ENCODE measurements around the gene TESK1. TPM values are rescaled to one million over a fixed set of nuclear protein-coding genes. Genes with fewer than 3 reads are reported as not detected.
"Not testable (repeated sequence)": the region's sequence is repeated elsewhere in the genome, so short reads cannot be mapped to it uniquely, and the experiment has no call there.

TESK1 gene
- total RNA-seq, 1 donor from 2014 or later, result 19.4 TPM

DNA sequence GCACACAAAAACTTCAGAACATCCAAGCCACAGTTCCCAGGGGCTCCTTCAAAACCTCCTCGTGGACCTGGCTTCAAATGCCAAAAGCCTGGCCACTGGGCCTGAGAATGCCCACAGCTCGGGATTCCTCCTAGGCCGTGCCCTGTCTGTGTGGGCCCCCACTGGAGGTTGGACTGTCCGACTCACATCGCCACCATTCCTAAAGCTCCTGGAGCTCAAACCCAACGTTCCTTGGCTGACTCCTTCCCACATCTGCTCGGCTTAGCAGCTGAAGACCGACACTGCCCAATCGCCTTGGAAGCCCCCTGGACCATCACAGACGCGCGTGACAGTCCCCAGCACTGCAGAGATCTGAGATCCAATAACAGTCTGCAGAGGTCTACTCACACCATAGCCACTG is 38.0 kb downstream of the TESK1 start:
- DNase-seq (ENCODE audit: extremely low read depth, low read depth, low spot score), result no peak

DNA sequence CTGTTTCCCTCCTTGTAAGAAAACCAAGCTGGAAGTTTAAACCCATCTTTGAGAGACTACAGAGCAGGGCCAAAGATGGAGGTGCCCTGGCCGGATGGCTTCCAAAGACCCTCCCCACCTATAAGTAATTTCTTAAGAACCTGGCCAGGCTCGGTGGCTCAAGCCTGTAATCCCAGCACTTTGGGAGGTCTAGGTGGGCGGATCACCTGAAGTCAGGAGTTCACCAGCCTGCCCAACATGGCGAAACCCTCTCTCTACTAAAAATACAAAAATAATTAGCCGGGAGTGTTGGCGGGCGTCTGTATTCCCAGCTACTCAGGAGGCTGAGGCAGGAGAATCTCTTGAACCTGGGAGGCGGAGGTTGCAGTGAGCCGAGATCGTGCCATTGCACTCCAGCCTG is 40.7 kb downstream of the TESK1 start:
- DNase-seq (ENCODE audit: extremely low read depth, low read depth, low spot score), result not testable (repeated sequence)

DNA sequence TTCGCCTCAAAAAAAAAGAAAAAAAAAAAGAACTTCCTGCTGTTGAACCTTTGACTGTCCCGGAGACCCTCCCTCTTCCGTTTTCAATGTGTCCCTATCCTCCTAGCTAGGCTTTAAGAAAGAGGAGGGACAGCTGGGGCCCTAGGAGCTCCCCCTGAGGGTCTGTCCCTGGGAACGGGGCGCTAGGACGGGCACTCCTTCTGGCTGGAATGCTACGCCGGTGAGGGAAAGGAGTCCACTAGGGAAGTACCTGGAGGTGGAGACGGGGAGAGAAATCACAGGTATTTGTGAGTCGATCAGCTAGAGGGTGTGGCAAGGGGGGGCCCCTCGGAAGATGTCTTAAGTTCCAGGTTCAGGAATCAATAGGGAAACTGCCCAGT is 41.1 kb downstream of the TESK1 start:
- DNase-seq (ENCODE audit: extremely low read depth, low read depth, low spot score), result no peak

DNA sequence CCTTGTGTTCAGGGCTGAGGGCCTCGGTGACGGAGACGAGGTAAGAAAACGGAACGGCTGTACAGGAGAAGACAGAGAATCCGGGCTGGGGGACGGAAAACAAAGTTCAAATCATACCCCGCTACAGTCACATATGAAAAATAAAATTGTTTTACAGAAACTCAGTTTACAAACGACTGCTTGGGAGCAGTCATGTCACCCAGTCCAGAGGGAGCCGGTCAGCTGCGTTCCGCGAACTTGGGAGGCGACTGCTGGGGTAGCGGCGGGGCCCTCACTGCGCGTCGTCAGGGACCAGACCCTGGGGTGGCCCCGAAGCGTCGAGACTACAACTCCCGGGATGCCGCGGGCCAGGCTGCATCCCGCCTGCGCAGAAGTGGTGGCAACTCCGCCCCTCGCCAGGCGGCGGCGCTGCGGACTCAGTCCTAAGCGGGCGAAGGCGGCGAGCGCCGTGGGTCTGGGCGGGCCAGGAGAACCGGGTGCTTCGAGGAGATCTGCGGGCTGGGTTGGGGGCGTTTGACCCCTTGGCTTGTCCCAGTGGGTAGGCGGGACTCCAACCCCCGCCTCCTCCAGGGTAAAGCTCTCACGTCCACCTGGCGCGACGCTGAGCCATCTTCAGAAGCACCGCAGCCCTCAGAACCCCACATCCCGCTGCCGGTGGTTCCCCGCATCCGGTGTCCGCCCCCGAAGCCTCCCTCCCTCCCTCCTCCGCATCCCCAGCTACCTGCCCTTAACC is 41.6 kb downstream of the TESK1 start:
- DNase-seq (ENCODE audit: extremely low read depth, low read depth, low spot score), result no peak

DNA sequence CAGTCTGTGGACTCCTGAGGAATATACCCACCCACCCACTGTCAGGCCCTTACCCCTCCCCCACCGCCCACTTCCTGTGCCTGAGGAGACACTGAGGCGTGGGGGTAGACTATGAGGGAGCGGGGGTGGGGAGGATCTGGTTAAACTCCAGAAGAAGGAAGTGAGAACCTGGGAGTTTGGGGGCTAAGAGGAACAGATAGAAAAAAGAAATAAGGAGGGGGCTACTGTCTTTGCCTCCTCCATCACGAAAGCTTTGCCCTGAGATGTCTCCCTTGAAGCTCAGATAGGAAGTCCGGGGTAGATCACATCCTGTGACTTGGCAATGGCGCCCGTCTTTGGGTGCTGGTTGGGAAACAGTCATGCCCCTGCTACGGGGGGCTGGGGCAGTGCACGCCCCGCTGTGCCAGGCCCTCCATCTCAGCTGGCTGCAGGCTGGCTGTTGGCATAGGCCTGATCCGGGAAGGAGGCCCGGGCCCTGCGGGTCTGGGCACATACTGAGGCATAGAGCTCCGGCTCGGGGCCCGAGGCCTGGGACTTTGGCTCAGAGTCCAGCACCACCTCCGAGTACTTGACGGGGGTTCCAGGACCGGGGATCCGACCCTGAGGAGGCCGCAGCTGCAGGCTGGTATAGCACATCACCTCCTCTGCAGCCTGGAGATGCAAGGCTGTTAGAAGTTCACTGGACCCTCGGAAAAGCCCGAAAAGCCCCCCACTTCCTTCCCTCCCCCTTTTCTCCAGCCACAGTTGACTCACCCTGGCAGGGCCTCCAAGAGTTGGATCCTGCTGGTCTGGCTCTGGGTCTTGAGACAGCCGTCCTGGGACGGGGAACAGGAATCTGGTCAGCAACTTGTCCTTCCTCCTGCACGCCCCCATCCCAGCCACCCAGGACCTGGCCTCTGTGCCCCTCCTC is 44.6 kb downstream of the TESK1 start:
- no peak for DNase-seq (ENCODE audit: extremely low read depth, low read depth, low spot score)

DNA sequence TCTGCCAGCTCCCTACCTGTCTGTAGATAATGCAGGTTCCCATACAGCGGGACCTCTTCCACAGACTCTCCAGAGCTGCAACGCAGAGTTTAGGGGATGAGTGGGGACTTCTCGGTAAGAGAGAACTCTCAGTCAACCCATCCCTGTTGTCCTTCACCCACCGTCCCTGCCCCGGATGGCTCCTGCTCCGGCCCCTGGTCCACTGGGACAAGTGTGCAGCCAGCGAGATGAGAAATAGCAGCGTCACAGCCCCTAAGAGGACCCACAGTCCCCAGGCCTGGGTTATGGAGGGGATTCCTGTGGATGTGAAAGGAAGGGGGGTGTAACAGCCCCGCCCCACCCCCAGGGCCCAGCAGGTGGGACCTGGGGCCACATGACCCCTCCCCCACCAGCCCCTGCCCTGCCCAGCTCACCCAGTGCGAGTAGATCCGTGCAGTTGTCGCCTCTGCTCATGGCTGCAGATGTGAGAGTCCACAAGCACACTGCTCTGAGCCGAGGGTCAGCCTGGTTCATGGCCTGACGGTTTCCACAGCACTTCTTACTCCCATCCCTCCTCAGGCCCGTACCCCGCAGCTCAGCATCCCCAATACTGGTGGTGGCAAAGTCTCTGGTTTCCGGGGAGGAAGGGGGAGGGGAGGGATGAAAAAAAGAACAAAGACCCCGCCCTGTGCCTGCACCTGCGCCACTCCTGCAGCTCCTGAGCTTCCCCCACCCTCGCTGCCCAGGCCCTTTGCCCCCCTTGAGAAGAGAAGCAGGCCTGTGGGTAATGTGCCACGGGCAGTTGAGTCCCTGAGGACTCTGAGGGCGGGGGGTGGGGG is 45.5 kb downstream of the TESK1 start, which contains the start of gene SIT1:
SIT1 (minus strand) TSS at position 591 of the 818 bp plus-strand sequence; CDS start at position 513, 78 bp downstream.
- DNase-seq (ENCODE audit: extremely low read depth, low read depth, low spot score), result no peak

DNA sequence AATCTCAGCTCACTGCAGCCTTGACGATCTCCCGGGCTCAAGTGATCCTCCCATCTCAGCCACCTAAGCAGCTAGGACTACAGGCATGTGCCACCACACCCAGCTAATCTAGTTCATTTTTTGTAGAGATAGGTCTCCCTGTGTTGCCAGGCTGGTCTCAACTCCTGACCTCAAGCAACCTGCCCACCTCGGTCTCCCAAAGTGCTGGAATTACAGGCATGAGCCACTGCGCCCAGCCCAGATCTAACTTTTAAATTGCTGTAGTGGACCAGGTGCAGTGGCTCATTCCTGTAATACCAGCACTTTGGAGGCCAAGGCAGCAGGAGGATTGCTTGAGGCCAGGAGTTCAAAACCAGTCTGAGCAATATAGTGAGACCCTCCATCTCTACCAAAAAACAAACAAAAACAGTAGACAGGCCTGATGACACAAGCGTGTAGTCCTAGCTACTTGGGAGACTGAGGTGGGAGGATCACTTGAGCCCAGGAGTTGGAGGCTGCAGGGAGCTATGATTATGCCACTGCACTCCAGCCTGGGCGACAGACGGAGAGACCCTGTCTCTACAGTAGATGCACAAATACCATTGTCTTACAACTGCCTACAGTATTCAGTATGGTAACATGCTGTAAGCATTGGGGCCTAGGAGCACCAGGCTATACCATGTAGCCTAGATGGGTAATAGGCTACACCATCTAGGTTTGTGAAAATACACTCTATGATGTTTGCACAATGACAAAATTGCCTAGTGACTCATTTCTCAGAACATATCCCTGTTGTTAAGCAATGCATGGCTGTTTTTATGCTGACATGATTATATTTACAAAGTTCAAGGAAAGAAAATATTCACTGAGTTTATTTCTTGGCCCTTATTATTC is 47.1 kb downstream of the TESK1 start:
- DNase-seq (ENCODE audit: extremely low read depth, low read depth, low spot score), result no peak

DNA sequence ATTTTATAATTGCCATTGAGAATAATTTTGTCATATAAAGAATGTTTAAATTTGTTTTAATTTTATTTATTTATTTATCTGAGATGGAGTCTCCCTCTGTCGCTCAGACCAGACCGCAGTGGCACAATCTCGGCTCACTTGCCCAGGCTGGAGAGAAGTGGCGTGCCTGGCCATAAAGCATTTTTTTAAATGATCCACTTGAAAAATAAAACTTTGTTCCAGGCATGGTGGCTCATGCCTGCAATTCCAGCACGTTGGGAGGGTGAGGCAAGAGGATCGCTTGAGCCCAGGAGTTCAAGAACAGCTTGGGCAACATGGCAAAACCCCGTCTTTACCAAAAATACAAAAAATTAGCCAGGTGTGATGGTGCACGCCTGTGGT is 47.8 kb downstream of the TESK1 start:
- no peak for DNase-seq (ENCODE audit: extremely low read depth, low read depth, low spot score)

DNA sequence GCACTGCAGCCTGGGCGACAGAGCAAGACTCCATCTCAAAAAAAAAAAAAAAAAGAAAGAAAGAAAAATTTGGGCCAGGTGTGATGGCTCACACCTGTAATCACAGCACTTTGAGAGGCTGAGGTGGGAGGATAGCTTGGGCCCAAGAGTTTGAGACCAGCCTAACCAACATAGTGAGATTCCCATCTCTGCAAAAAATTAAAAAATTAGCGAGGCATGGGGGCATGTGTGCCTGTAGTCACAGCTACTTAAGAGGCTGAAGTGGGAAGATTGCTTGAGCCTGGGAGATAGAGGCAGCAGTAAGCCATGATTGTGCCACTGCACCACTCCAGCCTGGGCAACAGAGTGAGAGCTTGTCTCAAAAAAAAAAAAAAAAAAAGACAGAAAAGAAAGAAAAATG is 48.5 kb downstream of the TESK1 start:
- DNase-seq (ENCODE audit: extremely low read depth, low read depth, low spot score), result no peak

DNA sequence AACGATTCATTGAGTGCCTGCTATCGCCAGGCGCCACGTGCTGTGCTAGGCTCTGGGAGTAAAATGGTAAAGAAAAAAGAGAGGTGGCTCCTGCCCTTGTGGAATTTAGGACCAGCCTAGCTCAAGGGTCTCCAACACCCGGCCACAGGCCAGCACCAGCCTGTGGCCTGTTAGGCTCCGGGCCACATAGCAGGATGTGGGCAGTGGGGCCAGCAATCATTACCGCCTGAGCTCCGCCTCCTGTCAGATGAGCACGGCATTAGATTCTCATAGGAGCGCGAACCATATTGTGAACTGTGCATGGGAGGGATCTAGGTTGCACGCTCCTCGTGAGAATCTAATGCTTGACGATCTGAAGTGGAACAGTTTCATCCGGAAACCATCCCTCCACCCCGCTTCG is 51.3 kb downstream of the TESK1 start:
- no peak for DNase-seq (ENCODE audit: extremely low read depth, low read depth, low spot score)

DNA sequence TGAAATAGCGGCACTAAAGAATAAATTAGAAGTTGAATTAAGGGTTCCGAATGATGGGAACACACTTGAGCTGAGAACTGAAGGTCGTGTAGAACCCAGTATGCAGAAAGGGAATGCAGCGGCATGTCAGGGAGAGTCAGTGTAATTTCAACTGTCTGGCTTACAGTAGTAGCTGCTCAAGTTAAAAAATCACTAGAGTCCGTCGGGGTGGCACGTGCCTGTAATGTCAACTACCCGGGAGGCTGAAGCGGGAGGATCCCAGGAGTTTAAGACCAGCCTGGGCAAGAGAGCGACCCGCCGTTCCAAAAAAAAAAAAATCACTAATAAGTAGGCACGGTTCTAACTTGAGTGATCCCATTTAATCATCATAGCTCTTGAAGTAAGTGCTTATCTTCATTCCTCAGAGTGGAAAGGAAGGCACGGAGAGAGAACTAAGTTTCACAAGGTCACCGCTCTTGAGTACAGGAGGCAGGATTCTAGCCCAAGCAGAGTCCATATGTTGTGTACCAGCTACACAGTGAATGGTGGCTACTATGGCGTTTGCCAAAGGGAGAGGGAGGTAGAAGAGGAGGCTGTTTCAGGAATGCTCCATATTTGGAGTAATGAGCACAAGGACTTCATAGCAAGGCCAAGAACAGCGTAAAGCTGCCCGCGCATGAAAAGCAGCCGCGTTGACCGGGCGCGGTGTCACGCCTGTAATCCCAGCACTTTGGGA is 51.9 kb downstream of the TESK1 start:
- no peak for DNase-seq (ENCODE audit: extremely low read depth, low read depth, low spot score)

DNA sequence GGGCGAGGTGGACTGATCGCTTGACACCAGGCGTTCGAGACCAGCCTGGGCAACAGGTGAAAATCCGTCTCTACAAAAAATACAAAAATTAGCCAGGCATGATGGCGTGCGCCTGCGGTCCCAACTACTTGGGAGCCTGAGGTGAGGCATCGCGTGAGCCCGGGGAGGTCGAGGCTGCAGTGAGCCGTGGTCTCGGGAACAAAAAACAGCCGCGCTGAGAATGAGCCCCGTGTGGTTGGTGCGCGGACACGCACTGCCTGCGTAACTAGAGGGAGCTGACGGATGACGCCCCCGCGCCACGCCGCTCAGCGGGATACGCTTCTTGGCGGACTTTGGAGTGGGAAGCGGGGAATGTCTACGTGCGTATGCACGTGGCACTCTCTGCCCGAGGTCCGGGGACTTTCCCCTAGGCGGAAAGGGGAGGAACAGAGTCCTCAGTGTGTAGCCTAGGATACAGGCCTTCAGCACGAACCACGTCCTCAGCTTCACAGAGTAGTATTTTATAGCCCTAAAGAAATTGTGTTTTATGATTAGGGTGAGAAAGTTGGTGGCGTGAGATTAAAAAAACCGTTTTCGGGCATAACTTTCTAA is 52.6 kb downstream of the TESK1 start, which contains the start of gene RMRP:
RMRP (minus strand) TSS at position 474 of the 591 bp plus-strand sequence.
- peak; percentile 97 for DNase-seq (ENCODE audit: extremely low read depth, low read depth, low spot score)

DNA sequence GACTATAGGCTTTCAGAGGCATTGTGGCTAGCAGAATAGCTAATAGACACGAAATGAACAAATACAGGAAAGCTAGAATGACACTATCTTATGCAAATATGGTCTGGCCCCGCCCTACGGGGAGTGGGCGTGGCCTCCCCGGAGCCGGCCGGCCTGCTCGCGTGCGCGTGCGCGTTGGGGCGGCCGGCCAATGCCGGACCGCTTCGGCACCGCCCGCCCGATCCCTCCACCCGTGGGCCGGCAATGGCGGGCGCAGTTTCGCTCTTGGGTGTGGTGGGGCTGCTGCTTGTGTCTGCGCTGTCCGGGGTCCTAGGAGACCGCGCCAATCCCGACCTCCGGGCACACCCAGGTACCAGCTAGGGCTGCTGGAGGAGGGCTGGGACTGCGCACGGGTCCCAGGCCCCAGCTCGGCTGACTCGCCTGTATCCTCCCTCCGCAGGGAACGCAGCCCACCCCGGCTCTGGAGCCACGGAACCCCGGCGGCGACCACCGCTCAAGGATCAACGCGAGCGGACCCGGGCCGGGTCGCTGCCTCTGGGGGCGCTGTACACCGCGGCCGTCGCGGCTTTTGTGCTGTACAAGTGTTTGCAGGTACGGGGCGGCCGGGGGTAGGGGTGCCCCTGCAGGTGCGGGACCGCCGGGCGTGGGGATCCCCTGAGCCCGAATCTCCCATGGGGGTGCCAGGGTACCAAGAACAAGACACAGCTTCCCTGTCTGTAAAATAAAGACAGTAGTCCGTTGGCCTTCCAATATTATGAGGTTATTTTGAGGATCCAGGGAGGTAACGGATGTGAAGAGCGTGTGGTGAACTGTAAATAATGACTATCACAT is 53.3 kb downstream of the TESK1 start, which contains the start of gene CCDC107:
CCDC107 (plus strand) TSS at position 156 of the 831 bp plus-strand sequence; CDS start at position 244, 88 bp downstream.
- peak; percentile 60 for DNase-seq (ENCODE audit: extremely low read depth, low read depth, low spot score)

DNA sequence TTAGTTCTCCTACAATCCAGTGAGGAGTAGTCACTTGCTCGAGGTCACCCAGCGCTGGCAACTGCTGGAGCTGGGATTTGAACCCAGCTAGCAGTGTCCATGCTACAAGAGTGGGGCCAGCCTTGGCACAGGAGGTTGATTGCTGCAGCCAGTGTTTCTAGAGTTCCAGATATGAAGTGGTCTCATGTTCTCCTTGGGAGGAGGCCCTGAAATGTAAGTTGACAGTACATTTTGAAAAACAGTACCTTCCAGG is 53.8 kb downstream of the TESK1 start:
- DNase-seq (ENCODE audit: extremely low read depth, low read depth, low spot score), result no peak

DNA sequence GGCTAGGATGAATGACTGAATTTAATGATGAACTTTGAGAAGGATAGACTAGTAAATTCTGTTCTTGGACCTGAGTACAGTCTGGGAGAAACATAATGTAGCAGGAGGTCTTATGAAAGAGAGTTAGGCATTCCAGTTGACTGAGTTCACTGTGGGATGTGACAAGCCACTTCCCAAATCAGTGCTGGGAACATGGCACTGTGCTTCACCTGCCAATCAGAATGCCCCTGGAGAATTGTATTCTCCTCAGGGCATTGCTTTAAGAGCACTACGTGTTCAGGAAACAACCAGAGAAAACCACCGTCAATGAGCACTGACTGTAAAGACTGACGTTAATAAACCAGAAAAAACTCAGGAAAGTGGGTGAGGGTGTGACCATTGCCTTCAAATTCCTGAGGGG is 54.3 kb downstream of the TESK1 start:
- no peak for DNase-seq (ENCODE audit: extremely low read depth, low read depth, low spot score)

Data from glomerular endothelial cell (primary cell).